GM21576 (cell line): ENCODE data around the gene KCNJ10.

Experiments used
- ATAC-seq: cut with Tn5 transposase; IDR thresholded peaks from one replicate; pipeline ENCODE4 v1.9.1; 2021; ENCODE audit warnings: mild to moderate bottlenecking, moderate library complexity; ENCODE audit not compliant: unreplicated experiment

The KCNJ10 gene

DNA sequence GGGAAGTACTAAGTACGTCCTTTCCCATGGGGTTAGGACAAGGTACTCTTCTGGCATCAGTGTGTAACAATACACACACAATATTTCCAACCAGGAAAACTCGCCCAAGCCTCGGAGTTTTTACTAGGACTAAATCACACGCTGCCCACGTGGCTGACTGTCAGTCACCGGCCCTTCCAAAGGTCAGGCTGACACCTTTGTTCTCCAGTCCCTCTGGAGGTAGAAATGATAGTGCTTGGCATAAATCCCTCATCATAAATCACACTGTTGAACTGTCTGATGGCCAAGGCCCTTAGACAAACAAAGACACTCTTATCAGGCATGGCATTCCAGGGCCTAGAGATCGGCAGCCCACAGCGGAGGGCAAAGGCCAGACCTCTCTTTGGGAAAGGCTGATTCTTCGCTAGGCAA lies 99.0 kb downstream of the KCNJ10 start:
- ATAC-seq = no peak

DNA sequence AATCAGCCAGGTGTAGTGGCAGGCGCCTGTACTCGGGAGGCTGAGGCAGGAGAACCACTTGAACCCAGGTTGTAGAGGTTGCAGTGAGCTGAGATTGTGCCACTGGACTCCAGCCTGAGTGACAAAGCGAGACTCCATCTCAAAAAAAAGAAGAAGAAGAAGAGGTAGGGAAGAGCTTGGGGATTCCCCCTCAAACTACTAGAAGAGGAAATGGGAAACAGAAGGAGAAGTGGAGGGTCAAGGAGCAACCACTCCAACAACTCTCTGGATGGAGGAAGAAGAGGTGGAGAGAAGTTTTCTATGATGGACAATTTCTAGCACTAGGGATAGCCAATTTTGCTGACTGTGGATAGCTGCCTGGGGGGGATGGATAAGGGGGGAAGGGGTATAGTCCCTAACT lies 101.1 kb downstream of the KCNJ10 start:
- no peak for ATAC-seq

DNA sequence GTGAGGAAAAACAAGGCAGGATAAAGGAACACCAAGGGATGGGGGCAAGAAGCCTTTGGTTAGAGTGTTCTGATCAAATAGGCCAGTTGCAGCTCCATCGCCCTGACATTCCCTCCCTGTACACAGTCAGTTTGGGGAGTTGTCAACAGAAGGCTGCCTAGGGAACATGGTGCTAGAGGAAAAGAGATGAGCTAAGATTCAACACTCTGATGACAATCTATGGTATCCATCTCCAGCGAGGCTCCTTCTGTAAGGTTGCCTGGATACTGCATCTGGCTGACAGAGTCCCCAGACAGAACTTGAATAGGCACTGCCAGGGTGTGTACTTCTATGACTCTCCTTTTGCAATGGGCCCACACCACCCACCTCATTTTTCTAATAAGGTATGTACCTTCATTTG lies 104.7 kb downstream of the KCNJ10 start:
- ATAC-seq = no peak

DNA sequence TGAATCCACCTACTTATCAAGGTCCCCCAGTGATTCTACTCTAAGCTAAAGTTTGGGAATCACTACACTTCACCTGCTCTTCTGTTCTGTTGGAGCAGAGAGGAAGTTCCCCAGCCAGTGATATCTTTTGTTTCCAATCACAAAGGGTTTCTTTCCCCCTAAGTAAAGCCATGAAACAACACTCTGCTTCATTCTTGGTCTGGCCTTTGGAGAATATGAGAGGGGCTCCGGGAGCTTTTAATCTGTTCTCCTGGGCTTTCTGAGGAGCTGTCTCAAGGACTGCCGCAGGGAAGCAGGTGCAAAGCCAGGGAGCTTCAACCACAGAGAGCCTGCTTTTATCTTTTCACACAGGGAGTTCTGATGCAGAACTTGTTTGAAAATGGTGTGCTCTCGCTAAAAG lies 105.8 kb downstream of the KCNJ10 start:
- no peak for ATAC-seq

DNA sequence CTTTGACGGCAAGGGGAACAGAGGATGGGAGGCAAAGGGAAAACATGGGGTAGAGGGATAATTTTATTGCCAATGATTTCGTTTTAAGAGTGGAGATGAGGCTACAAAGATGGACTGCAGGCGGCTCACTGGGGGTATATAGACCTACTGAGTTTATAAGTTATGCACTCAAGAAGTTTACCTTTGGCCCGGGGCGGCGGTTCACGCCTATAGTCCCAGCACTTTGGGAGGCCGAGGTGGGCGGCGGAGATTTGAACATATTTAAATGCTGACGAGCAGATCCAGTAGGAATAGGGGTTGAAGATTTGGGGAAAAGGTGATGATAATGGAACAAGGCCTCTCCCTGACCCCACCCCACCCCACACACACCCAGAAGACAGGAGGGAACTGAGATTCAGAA lies 107.8 kb downstream of the KCNJ10 start:
- no peak for ATAC-seq

DNA sequence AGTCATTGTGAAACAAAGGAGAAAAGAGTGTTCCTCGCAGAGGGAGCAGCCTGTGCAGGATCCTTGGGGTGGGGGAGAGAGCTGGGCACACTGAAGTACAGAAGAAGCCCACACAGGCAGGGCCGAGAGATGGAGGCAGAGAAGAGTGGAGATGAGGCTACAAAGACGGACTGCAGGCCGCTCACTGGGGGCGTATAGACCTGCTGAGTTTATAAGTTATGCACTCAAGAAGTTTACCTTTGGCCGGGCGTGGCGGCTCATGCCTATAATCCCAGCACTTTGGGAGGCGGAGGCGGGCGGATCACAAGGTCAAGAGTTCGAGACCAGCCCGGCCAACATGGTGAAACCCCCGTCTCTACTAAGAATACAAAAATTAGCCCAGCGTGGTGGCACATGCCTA lies 108.3 kb downstream of the KCNJ10 start:
- no peak for ATAC-seq

DNA sequence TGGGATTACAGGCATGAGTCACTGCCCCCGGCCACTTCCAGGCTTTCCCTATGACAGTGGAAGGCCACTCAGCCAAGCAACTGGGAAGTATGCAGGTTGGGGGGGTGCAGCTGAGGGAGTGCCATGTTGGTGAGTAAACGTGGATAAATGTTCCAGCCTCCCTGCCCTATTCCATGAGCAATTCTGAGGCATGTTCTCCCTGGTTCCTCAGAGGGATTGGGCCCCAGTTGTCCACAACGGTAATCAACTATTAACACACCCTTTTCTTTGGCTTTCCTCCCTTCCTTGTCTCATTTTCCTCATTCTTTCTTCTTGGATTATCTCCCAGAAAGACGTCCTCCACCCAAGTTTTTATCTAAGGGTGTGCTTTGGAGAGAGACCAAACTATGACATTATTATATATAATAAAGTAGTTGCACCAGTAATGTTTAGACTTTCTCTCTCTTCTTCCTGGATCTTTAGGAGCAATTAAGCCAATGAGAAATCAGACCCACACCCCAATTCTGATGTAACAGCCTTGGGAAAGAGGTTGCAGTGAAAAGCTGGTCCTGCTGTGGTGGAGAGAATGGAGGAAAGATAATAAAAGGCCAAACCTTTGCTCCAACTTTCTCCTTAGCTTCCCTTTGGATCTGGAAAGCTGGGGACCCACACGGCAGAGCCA lies 109.1 kb downstream of the KCNJ10 start:
- ATAC-seq = no peak

DNA sequence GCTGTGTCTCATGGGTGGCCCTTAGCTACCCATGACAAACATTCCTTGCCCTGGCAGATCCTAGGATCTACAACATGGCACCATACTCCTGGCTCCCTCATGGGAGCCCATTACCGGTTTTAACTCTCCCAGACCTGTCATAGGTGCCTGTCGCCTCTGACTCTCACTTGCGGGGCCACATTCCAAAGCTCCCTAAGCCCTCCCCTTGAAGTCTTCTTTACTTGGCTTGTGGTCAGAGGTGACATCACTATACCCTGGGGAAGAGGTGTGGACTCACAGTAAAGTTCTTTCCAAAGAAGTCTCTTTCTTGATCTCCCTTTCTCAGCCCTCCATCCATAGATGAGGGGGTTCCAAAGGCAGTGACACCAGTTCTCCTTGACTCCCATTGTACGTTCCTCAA lies 110.5 kb downstream of the KCNJ10 start:
- no peak for ATAC-seq

DNA sequence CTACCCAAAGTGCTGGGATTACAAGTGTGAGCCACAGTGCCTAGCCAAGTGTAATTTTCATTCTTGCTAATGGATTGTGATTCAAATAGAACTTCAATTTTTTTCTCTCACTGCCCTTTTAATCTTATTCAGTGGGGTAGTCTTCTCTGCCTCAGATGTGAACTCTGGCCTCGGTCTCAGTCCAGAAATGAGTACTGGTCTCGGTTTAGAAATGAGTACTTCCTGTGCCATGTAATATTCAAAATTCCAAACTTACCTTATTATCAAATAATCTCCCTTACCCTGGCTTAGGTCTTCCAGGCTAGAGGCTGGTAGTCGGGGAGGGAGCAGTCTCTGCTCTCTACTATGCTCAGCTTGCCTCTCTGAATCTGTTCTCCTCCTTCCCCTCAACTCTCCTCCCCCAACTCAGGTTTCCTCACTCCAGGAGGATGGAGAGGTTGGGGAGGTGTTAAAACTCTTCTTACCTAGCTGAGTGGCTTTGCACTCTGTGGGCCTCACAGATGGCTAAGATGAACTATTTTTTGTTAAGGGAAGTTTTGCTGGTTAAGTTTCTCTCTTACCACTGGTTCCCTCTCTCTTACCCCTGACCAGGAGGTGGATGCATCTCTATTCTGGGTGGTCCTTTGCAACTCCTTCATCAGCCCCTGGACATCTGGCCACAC lies 111.1 kb downstream of the KCNJ10 start:
- ATAC-seq = peak; percentile 43

DNA sequence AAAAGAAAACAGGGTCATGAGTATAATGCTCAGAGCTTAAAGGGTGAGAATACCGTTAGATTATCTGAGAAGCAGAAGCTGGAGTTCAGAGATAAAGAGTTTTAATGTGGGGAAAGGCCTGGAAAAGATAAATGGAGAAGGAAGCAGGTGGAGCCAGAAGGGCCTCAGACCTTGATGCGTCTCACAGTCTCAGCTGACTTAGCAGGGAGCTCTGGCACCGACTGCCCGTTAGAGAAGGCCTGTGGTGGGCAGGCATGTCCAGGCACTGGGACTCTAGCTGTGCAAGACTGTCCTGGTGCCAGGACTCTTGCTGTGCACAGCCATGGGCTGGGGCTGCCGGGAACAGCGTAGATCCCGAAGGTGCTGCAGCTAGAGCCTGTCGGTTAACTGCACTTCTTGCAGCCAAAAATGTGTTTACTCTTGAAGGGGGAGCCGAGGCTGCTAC lies 112.1 kb downstream of the KCNJ10 start:
- no peak for ATAC-seq

DNA sequence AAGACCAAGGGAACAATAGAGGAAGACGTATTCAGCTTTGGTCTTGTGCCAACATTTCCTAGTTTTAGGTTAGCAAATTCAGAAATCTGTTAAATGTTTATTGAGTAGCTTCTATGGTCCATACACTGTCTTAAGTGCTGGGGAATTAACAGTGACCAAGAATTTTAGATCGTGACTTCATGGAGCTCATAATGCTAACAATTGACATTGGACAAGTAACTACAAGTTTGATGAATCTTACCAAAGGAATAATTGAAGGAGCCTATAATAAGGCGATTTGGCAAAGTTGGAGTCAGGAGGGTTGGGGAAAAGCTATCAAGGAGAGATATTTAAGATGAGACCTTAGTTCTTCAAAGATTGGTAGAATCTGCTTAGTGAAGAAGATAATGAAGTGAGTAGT lies 114.5 kb downstream of the KCNJ10 start:
- ATAC-seq = no peak

DNA sequence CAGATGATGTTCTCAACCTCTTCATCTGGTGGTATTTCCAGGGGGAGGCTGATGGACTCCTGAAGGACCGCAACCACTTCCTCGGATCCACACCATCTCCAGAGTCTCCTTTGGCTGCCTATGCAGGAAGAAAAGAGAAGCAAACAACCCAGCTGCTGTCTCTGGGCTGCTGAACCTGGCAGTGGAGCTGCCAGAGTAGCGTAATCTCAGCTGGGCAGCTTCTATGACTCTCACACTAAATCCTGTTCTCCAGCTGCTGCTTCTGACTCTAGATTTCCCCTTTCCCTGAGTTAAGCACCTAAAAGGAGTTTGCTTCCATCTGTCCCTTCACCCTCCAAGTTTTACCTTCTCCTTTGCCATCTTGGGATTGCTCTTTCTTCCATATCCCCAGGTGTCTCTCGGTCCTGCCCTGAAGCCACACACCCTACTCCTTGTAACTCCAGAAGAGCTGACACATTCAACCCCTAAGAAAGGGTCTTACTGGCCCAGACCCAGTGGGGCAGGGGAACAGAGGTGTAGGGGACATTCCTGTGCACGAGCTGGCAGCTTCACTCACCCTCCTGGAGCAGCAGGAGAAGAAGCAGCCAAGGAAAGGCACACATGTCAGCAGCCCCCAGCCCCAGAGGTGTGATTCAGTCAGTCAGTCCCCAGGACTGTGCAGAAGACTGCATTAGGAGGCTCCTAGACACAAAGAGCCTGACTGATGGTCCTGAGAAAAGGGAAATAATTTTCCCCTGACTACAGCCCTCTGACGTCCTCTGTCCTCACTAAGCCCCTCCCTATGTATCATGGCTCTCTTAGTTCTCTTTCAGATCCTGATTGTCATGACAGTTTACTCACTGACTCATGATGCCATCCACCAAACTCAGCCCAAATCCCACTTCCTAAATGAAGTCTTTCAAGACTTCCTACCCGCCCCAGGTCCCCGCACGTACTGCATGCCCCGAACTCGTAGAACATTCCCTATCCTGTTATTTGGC lies 116.1 kb downstream of the KCNJ10 start, which contains the start of gene SLAMF9:
Gene SLAMF9, minus strand, starts transcription at position 702 of the 980 bp plus-strand sequence. Its CDS starts 100 bp downstream, at position 602.
- ATAC-seq = no peak

DNA sequence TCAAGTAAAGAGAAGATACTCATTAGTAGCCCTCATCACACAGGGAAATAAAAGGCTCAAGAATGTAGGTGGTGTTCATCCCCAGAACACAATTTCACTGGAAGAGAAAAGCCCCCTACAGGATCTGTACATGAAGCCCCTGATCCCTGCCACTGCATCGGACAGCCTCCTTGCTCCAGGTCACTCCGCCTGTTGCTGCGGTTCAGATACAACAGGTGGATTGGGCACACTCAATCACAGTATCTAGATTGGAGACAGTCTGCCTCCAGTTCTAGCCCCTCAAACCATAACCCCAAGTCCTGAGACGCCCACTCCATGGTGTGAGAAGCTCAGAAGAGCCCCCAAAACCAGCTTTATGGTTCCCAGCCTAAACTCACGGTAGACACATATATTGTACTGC lies 117.0 kb downstream of the KCNJ10 start:
- no peak for ATAC-seq

DNA sequence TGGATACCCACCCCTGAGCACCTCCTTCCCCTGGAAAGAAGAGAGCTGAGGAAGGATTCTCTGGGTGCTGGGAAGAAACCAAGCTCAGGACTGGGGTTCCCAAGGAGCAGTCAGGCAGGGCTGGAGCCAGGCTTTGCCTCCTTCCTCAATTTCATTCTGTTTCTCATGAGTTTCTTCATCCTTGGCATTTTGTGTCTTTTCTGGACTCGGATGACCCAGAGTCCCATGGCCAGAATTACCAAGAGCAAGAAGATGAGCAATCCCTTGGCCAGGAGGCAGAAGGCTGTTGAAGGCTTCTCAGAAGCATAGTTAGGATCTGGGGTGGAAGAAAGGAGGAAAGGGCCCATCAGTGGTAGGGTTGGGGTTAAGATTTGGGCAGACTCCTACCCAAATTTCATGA lies 118.4 kb downstream of the KCNJ10 start:
- no peak for ATAC-seq

DNA sequence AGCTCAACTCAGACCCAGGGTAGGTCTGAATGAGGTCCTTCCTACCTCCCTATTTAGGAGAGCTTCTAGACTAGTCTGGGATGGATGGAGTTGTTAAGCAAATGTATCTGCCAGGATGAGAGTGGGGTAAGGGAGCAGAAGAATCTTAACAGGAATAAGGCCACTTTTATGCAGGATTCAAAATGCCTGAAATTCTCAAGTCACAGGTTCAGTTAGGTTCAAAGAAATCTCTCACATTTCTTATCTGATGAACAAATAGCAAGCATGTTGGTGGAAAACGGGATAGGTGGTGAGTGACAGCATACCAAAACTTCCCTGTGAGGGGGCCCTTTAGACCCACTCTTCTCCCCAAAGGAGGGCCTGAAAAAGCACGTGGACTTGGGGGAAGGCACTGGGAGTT lies 118.9 kb downstream of the KCNJ10 start:
- no peak for ATAC-seq

DNA sequence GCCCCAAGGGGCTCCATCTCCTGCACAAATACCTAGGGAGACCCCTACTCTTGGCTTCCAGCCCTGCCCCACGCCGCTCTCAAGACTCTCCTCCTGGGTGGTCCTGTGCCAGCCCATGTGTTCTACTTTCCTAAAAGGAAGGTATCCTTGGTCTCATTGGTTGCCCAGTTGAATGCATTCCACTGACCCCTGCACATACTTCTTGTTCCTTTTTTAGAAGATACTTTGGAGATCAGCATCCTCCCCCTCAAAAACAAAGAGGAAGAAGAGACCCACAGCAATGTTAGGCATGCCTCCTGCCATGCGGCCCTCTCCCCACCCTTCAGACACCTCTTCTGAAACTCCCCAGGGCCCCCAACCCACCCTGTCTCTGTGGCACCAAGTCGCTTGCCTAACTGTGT lies 120.0 kb downstream of the KCNJ10 start:
- no peak for ATAC-seq

DNA sequence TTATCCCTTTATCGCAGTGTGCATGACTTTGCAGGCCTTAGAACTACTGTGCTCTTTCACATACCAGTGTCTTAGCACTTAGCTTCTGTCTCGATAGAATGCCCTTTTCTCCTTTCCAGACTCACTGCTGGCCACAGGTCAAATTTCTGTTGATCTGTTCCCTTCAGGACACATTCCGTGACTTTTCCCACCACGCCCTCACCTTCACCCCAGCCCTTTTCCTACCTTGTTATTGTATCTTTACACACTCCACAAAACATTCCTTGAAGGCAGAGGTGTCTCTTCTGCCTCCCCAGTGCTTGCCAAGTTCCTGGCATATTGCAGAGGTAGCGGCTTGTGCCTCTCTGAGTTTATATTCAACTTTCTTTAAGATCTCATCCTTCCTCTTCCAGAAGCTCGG lies 120.8 kb downstream of the KCNJ10 start:
- no peak for ATAC-seq
